Stromal cell of bone marrow (primary cell): Measurements from ENCODE around the gene SH2D3A.
"Not testable (repeated sequence)": the region's sequence is repeated elsewhere in the genome, so short reads cannot be mapped to it uniquely, and the experiment has no call there.

Experiments
- DNase-seq: peaks from one replicate; pipeline ENCODE4 v3.0.0-alpha.2; 2012; ENCODE audit warnings: low read depth

Gene SH2D3A

GRCh38 chr19:6767357-6768235 is at the start of gene SH2D3A:
Gene SH2D3A, minus strand, starts transcription at chr19:6767435. Its CDS starts 3,687 bp downstream, at chr19:6763748.
- no peak for DNase-seq

- no peak for DNase-seq
Measured at GRCh38 chr19:6813659-6814058, 46.4 kb upstream of the SH2D3A start.

GRCh38 chr19:6812612-6813011 is 45.4 kb upstream of the SH2D3A start:
- DNase-seq, result no peak

- DNase-seq, result peak; percentile 43
Measured at GRCh38 chr19:6811906-6812305, 44.7 kb upstream of the SH2D3A start.

- no peak for DNase-seq
Measured at GRCh38 chr19:6811378-6811777, 44.1 kb upstream of the SH2D3A start.

GRCh38 chr19:6809262-6809661 is 42.0 kb upstream of the SH2D3A start:
- DNase-seq, result no peak

GRCh38 chr19:6808494-6808893 is 41.3 kb upstream of the SH2D3A start:
- DNase-seq, result no peak

GRCh38 chr19:6807291-6807690 is 40.1 kb upstream of the SH2D3A start:
- no peak for DNase-seq

- DNase-seq, result no peak
Measured at GRCh38 chr19:6806488-6806887, 39.3 kb upstream of the SH2D3A start.

- no peak for DNase-seq
Measured at GRCh38 chr19:6803036-6803404, 35.8 kb upstream of the SH2D3A start.

GRCh38 chr19:6802336-6803035 is 35.3 kb upstream of the SH2D3A start:
- DNase-seq, result no peak

GRCh38 chr19:6801485-6802086 is 34.4 kb upstream of the SH2D3A start:
- no peak for DNase-seq

- DNase-seq, result peak; percentile 23
Measured at GRCh38 chr19:6800991-6801484, 33.8 kb upstream of the SH2D3A start.

GRCh38 chr19:6800160-6800790 is 33.0 kb upstream of the SH2D3A start:
- DNase-seq, result not testable (repeated sequence)

GRCh38 chr19:6797646-6798045 is 30.4 kb upstream of the SH2D3A start:
- no peak for DNase-seq

- DNase-seq, result no peak
Measured at GRCh38 chr19:6796278-6796677, 29.0 kb upstream of the SH2D3A start.

- no peak for DNase-seq
Measured at GRCh38 chr19:6794686-6795431, 27.6 kb upstream of the SH2D3A start.

GRCh38 chr19:6793973-6794372 is 26.7 kb upstream of the SH2D3A start:
- DNase-seq, result no peak

GRCh38 chr19:6793411-6793810 is 26.2 kb upstream of the SH2D3A start:
- no peak for DNase-seq

GRCh38 chr19:6791237-6791636 is 24.0 kb upstream of the SH2D3A start:
- no peak for DNase-seq
